Measurements from ENCODE around the gene AUNIP.

DNA sequence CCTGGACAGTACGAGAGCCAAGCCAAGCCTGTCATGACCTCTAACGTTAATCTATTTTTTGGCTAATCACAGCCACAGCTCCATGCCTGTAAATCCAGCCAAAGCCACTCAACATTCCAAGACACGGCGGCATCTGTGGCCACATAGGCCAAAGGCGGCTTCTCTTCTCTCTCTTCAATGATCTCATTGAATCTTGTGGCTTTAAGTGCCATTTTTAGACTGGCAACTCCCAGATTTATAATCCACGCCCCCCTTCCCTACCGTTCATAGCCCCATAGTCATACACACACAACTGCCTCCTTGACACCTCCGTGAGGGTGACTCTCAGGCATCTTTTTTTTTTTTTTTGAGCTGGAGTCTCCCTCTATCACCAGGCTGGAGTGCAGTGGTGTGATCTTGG, 64.9 kb downstream of the AUNIP start:
- TF ChIP-seq, protein P1, sequence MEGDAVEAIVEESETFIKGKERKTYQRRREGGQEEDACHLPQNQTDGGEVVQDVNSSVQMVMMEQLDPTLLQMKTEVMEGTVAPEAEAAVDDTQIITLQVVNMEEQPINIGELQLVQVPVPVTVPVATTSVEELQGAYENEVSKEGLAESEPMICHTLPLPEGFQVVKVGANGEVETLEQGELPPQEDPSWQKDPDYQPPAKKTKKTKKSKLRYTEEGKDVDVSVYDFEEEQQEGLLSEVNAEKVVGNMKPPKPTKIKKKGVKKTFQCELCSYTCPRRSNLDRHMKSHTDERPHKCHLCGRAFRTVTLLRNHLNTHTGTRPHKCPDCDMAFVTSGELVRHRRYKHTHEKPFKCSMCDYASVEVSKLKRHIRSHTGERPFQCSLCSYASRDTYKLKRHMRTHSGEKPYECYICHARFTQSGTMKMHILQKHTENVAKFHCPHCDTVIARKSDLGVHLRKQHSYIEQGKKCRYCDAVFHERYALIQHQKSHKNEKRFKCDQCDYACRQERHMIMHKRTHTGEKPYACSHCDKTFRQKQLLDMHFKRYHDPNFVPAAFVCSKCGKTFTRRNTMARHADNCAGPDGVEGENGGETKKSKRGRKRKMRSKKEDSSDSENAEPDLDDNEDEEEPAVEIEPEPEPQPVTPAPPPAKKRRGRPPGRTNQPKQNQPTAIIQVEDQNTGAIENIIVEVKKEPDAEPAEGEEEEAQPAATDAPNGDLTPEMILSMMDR (IDR thresholded peaks at IDR 0.05): no peak
- TF ChIP-seq POLR2A (IDR thresholded peaks at IDR 0.05): no peak

Measured in ovary (tissue), 3 donors.